PC-3 (cell line): ENCODE data around the gene TMEM167A. TPM values are rescaled to one million over a fixed set of nuclear protein-coding genes. Genes with fewer than 3 reads are reported as not detected.
A peak's percentile ranks its signal among the peaks of the same experiment; 100 is the strongest.

Source experiments
- ATAC-seq: fragments of 200-7000 bp; cut with Tn5 transposase; 2 replicates; pipeline ENCODE4 v1.9.1; 2020; ENCODE audit warnings: mild to moderate bottlenecking, moderate library complexity
- Bru-seq: library from RNA; stranded (reverse); fragments of 400-500 nt; gene quantifications from one replicate; lab custom pipeline; 2021; lab: Mats Ljungman, UMichigan
- BruChase-seq, 2 experiments: library from RNA; stranded (reverse); fragments of 400-500 nt; gene quantifications; one replicate each; lab custom pipeline; 2021; lab: Mats Ljungman, UMichigan
- BruUV-seq: library from RNA; stranded (reverse); fragments of 400-500 nt; replicated peaks from 2 replicates; lab custom pipeline; 2021; lab: Mats Ljungman, UMichigan
- CTCF ChIA-PET: fragments of 300-600 bp; sonication (Branson Sonifier 250); formaldehyde crosslinking; loops from one replicate; lab custom pipeline; 2022; ENCODE audit warnings: antibody characterized with exemption; lab: Charles Lee
- POLR2A ChIA-PET: fragments of 300-600 bp; sonication (Branson Sonifier 250); formaldehyde crosslinking; loops from one replicate; lab custom pipeline; 2022; ENCODE audit warnings: antibody characterized with exemption; ENCODE audit not compliant: unreplicated experiment; lab: Charles Lee
- DNase-seq: peaks from one replicate; pipeline ENCODE4 v3.0.0-alpha.2; 2015
- H2AFZ ChIP-seq: fragments of 300-600 bp; sonication (generic); 2 replicates; pipeline ENCODE4 v1.6.0; 2016; ENCODE audit warnings: antibody characterized with exemption, low read length
- H3F3A ChIP-seq: fragments of 300-600 bp; sonication (generic); one replicate; pipeline ENCODE4 v1.6.0; 2017; ENCODE audit warnings: antibody characterized with exemption, low read length, control low read depth, mild to moderate bottlenecking; ENCODE audit not compliant: unreplicated experiment
- H3K27ac ChIP-seq: fragments of 300-600 bp; sonication (generic); 2 replicates; pipeline ENCODE4 v1.5.1; 2016; ENCODE audit warnings: mild to moderate bottlenecking, low read length
- H3K27me3 ChIP-seq: fragments of 300-600 bp; sonication (generic); 2 replicates; pipeline ENCODE4 v1.6.1; 2016; ENCODE audit warnings: low read length, mixed read lengths
- H3K36me3 ChIP-seq: fragments of 300-600 bp; sonication (generic); 2 replicates; pipeline ENCODE4 v1.6.1; 2016; ENCODE audit warnings: low read depth, mixed run types, low read length, mixed read lengths
- H3K4me1 ChIP-seq: fragments of 300-600 bp; sonication (generic); 2 replicates; pipeline ENCODE4 v1.5.1; 2016; ENCODE audit warnings: low read length; ENCODE audit not compliant: insufficient read depth
- H3K4me2 ChIP-seq: fragments of 300-600 bp; sonication (generic); 2 replicates; pipeline ENCODE4 v1.6.0; 2016; ENCODE audit warnings: low read length
- H3K4me3 ChIP-seq: fragments of 300-600 bp; sonication (generic); 2 replicates; pipeline ENCODE4 v1.5.1; 2016; ENCODE audit warnings: mild to moderate bottlenecking, low read length, mixed read lengths
- H3K79me2 ChIP-seq: fragments of 300-600 bp; sonication (generic); 2 replicates; pipeline ENCODE4 v1.6.1; 2017; ENCODE audit warnings: low read length, mixed read lengths
- H3K9ac ChIP-seq: fragments of 300-600 bp; sonication (generic); 2 replicates; pipeline ENCODE4 v1.6.0; 2016; ENCODE audit warnings: mild to moderate bottlenecking, low read length
- H3K9me2 ChIP-seq: fragments of 300-600 bp; sonication (generic); replicated peaks from 2 replicates; pipeline ENCODE4 v1.6.1; 2016; ENCODE audit warnings: mixed run types, low read length, mixed read lengths
- H3K9me3 ChIP-seq: fragments of 300-600 bp; sonication (generic); 2 replicates; pipeline ENCODE4 v1.6.1; 2016; ENCODE audit warnings: low read length, mixed read lengths
- H4K20me1 ChIP-seq: fragments of 300-600 bp; sonication (generic); 2 replicates; pipeline ENCODE4 v1.6.1; 2016; ENCODE audit warnings: low read length, mixed read lengths
- CTCF ChIP-seq: fragments of 300-600 bp; sonication (generic); conservative IDR thresholded peaks from 2 replicates; pipeline ENCODE4 v1.5.1; 2017; ENCODE audit warnings: antibody characterized with exemption, low read depth, mild to moderate bottlenecking, low read length
- EZH2 ChIP-seq: fragments of 300-600 bp; sonication (generic); IDR thresholded peaks from one replicate; pipeline ENCODE4 v1.6.1; 2017; ENCODE audit warnings: antibody characterized with exemption, mild to moderate bottlenecking, low read length; ENCODE audit not compliant: unreplicated experiment
- EZH2phosphoT487 ChIP-seq: fragments of 300-600 bp; sonication (generic); IDR thresholded peaks from 2 replicates; pipeline ENCODE4 v1.6.1; 2018; ENCODE audit warnings: mild to moderate bottlenecking, antibody characterized with exemption, low read length, borderline replicate concordance
- intact Hi-C: fragments of 100-400 bp; cut with micrococcal nuclease; formaldehyde crosslinking; loops from 2 replicates; pipeline ENCODE4 v1.9.0; 2023
- long read RNA-seq: library from polyadenylated mRNA; unstranded; transcript quantifications from one replicate; pipeline ENCODE4 v2.0.0, GENCODE V29; 2021; ENCODE audit not compliant: unreplicated experiment
- total RNA-seq: library from RNA; depleted of rRNA; stranded (reverse); fragments of >200 nt; gene quantifications from 2 replicates; pipeline ENCODE4 v1.2.3, GENCODE V29; 2014; rRNA removed

TMEM167A gene, protein sequence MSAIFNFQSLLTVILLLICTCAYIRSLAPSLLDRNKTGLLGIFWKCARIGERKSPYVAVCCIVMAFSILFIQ
- 25.1 and 35.7 TPM in 2 replicates for total RNA-seq
- Bru-seq, nascent RNA: percentile 95 among the genes with signal in this experiment
- BruChase-seq, experiment 1, labeled RNA remaining after a 6-hour chase: percentile 94 among the genes with signal in this experiment
- BruChase-seq, experiment 2, labeled RNA remaining after a 2-hour chase: percentile 94 among the genes with signal in this experiment
- long read RNA-seq, full-length matches to known transcripts: 162 of 199 reads
- long read RNA-seq, partial matches to known transcripts: 3 of 199 reads
- long read RNA-seq, other reads (novel, unspliced or antisense): 34 of 199 reads

GRCh38 chr5:83076742-83077661, at the start of gene TMEM167A, which contains the start of gene XRCC4:
Gene TMEM167A (minus strand): TSS chr5:83077394. CDS start chr5:83077323, 71 bp downstream.
Gene XRCC4 (plus strand): TSS chr5:83077547. CDS start chr5:83104920, 27,373 bp downstream.
- BruUV-seq: TSS peak; percentile 70
- Histone ChIP-seq H3F3A (no peaks in the 10 kb centered on the region), H3K27me3 (no peaks in the 10 kb centered on the region), H3K9me2 (no peaks in the 10 kb centered on the region), H3K36me3 (peaks cover 18% of the 10 kb centered on the region), H3K9ac (peak within 1 kb of the TSS; percentile 96), H4K20me1 (peaks cover 30% of the 10 kb centered on the region), H3K4me3 (peak within 1 kb of the TSS; percentile 94), H3K27ac (peak within 1 kb of the TSS; percentile 53), H3K79me2 (peaks cover 66% of the 10 kb centered on the region), H3K4me2 (peak within 1 kb of the TSS; percentile 99), H2AFZ (peak within 1 kb of the TSS; percentile 100), H3K4me1 (peaks cover 19% of the 10 kb centered on the region), H3K9me3 (no peaks in the 10 kb centered on the region)
- intact Hi-C loops: loop anchor here (2.0 to 10.0 kb wide), 3 partner anchors 358 to 436 kb away; partner anchors contain the start of gene VCAN
- POLR2A ChIA-PET: interaction anchor here (0.6 to 0.7 kb wide), 6 partner anchors 57 to 508 kb away, joined by 3 to 4 read pairs (median 3); no protein-coding TSS in a partner anchor
- DNase-seq (peak; percentile 98), ATAC-seq (peak; percentile 100)
- no peak for TF ChIP-seq CTCF
- no peak for TF ChIP-seq EZH2
- TF ChIP-seq EZH2phosphoT487: no peak
- CTCF ChIA-PET: interaction anchor here (1.0 kb wide), 1 partner anchor 712 kb away, joined by 4 read pairs; no protein-coding TSS in a partner anchor

GRCh38 chr5:83126501-83126900, 49.3 kb upstream of the TMEM167A start:
- no peaks in the 10 kb centered on the region for H4K20me1 ChIP-seq
- H2AFZ ChIP-seq: no peak overlapping the region
- no peak overlapping the region for H3K27ac ChIP-seq
- intact Hi-C loops: no loop called here
- H3K9me2 ChIP-seq: no peaks in the 10 kb centered on the region
- ChIA-PET POLR2A (no interaction called here), CTCF (no interaction called here)
- H3K9ac ChIP-seq: no peak overlapping the region
- H3K9me3 ChIP-seq: no peaks in the 10 kb centered on the region
- no peaks in the 10 kb centered on the region for H3K79me2 ChIP-seq
- H3K27me3 ChIP-seq: no peaks in the 10 kb centered on the region
- peaks cover 10% of the 10 kb centered on the region; the same call in 1 of the 2 replicates for H3K4me1 ChIP-seq
- no peaks in the 10 kb centered on the region for H3F3A ChIP-seq
- no peak for ATAC-seq
- BruUV-seq: no TSS peak
- no peak overlapping the region for H3K4me2 ChIP-seq
- H3K36me3 ChIP-seq: no peaks in the 10 kb centered on the region
- no peak overlapping the region for H3K4me3 ChIP-seq
- no peak for TF ChIP-seq EZH2phosphoT487
- no peak for TF ChIP-seq CTCF
- TF ChIP-seq EZH2: no peak
- DNase-seq: no peak
